ENCODE results near the gene TUBE1.
"Not testable (repeated sequence)": the region's sequence is repeated elsewhere in the genome, so short reads cannot be mapped to it uniquely, and the experiment has no call there.

The TUBE1 gene

DNA sequence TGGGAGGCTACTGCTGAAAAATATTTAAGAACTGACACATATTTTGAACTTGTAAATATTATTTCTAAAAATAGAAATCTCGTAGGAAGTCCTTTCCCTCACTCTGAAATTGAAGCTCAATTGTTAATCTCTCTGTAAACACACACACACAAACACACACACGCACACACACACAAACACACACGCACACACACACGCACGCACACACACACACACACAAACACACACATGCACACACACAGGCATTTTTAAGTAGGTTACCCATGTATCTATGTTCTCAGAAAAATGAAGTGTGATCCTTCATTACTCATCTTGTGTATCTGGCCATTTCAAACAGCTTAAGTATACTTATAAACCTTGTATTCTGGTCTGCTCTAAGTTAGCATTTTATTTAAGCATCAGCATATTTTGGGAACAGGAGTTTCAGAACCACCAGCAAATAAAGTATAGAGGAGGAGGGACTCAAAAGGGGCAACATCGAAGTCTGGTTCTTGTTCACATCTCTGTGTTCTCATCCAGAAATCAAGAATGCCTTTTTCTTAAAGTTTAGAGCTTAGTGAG, 21.8 kb downstream of the TUBE1 start:
- DNase-seq (ENCODE audit: low read depth, low spot score): no peak

DNA sequence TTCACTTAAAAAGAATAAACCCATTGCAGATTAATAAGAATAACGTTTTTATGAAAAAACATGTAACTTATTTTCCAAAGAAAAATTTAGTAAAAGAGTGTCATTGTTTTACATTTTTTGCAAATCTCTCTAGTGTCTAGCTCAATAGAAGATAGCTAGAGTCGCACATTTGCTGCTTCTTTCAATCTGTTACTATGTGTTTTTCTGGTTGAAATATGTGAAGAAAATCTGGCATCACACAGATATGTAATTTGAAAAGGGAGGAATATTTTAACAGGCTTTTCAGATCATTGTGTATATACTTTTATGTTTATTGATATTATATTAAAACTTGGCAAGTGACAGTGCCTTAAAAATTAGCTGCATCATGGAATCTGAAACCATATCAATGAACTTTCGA, 24.3 kb downstream of the TUBE1 start:
- DNase-seq (ENCODE audit: low read depth, low spot score): no peak

DNA sequence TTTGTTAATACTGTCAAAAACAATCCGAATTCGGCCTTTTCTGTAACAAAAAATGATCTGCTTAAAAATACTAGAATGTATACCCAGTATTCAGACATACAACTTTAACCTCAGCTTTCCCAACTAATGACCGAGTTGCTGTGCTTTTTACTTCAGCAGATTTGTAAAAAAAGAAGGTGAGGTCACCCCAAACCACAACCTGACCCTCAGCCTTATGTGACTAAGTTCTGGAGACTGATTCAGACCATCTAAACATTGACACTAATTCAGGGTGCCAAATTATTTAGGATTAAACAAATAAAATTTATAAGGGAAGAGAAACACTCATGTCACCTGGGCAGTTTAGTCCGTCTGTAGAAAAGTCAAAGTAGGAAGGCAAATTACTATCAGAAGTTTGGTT, 25.7 kb downstream of the TUBE1 start:
- no peak for DNase-seq (ENCODE audit: low read depth, low spot score)

DNA sequence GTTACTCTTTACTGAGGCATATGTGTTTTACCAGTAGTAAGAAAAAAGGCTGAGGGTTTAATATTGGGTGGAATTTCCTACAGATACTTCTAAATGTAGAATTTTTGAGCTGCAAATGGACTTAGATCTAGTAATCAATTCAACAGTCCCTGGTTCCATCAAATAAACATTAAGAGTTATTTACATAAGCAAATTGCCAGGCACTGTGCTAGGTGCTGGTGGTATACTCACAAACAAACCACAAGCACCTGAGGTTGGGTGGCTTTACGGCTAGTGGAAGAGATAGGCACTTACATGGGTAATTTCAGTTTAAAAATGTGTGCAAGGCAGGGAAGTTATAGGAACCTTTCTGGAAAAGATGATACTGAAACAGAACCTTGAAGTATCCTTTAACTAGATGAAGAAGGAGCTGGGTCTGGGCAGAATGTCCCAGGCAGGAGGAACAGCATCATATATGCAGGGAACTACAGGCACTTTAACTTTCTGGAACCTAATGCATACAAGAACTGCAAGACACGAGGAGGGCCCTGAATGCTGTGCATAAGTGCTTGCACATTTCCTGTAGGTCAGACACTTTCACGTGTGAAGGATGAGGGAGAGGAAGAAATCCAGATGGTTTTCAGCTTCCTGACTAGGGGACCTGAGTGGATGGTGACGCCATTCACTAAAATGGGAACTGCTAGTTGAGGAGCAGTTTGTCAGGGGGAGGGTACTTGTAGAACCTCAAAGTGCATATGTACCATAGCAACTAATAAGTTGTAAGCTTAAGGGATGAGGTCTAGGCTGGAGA, 28.8 kb downstream of the TUBE1 start:
- no peak for DNase-seq (ENCODE audit: low read depth, low spot score)

DNA sequence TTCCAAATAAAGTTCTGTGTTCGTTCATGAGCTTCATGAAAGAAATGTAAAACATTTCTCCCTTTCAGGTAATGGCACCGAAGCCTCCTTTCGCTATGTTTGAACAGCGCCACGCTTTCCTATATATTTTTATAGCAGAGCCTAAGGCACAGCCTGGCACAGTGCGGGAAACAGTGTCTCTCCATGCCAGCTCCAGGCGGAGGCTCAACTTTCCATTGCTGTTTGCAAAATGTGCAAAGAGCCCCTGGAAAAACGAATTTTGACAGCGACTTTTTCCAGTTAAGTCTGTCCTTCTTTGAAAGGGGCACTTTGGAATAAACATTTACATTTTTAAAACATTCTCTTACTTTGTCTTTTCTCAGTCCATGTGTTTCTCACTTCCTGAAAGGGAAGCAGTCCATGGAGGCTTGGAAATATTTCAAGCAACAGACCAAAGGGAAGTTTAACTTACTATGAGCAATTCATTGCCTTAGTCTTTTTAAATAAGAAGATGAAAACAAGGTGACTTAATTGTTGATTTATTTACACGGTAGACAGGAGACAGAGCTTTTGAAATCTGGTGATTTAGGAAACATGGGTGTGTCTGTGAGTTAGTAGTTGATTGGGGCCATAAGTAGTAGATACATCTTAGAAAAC, 32.6 kb downstream of the TUBE1 start:
- DNase-seq (ENCODE audit: low read depth, low spot score): no peak

DNA sequence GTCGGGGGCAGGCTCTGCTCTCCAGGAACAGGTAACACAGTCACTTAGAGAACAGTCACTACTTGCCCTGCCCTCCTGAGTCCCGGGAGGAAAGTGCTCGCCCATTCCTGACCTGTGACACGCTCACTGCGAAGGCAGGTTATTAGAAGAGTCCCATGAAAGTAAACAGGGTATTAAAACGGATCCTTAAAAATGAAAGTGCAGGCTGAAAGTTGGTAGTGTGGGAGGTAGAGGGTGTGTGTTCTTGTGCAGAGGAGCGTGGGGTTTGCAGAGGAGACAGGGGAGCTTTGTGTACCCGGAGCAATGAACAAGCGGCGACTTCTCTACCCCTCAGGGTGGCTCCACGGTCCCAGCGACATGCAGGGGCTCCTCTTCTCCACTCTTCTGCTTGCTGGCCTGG, 33.3 kb downstream of the TUBE1 start, which contains the start of gene CCN6:
TSS of gene CCN6 (plus strand) at position 104 of the 400 bp plus-strand sequence. CDS start at position 358, 254 bp downstream.
- no peak for DNase-seq (ENCODE audit: low read depth, low spot score)

DNA sequence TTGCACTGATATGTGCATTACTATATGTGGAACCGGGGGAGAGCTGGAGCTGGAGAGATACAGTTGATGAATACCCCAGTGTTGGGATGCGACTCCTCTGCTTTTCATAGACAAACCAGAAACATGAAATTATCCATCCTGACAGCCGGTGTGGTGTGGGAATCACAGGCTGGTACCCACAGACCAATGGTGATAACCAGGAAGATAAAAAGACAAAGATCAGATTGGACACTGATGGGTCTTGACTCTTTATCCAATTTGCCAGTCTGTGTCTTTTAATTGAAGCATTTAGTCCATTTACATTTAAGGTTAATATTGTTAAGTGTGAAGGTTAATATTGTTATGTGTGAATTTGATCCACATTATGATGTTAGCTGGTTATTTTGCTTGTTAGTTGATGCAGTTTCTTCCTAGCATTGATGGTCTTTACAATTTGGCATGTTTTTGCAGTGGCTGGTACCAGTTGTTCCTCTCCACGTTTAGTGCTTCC, 36.0 kb downstream of the TUBE1 start:
- DNase-seq (ENCODE audit: low read depth, low spot score): not testable (repeated sequence)

DNA sequence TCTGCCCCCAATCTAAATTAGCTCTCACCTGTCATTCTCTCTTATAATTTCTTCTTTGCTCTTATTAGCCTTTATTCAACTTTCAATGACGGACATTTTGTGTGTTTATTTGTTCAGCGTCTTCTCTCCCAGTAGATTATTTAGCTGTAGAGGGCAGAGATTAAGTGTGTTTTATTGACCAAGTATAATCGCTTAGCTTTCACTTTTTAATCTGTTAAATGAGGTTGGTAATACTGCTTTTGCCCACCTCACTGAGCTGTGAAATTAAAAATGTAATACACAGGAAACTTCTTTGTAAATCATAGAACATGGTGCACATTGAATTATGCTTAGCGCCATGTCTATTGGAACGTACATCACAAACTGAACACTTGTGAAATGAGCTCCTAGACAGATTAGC, 36.9 kb downstream of the TUBE1 start:
- no peak for DNase-seq (ENCODE audit: low read depth, low spot score)

DNA sequence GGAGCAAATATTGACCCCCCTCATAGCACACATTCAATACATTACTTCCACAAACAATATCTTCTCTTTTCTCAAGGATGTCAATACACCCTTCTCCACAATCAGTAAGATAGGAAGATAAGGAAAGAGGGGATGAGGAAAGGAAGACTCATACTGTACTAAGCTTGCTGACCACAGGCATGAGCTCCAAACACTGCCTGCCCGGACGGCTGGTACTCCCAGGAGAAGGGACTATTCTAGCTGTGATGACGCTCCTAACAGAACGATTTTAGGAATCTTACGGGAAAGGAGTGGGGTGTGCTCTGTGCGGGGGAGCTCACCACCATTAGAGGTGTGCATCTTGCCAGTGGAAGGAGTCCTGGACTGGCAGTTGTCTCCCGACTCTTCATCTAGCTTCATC, 37.3 kb downstream of the TUBE1 start:
- no peak for DNase-seq (ENCODE audit: low read depth, low spot score)

DNA sequence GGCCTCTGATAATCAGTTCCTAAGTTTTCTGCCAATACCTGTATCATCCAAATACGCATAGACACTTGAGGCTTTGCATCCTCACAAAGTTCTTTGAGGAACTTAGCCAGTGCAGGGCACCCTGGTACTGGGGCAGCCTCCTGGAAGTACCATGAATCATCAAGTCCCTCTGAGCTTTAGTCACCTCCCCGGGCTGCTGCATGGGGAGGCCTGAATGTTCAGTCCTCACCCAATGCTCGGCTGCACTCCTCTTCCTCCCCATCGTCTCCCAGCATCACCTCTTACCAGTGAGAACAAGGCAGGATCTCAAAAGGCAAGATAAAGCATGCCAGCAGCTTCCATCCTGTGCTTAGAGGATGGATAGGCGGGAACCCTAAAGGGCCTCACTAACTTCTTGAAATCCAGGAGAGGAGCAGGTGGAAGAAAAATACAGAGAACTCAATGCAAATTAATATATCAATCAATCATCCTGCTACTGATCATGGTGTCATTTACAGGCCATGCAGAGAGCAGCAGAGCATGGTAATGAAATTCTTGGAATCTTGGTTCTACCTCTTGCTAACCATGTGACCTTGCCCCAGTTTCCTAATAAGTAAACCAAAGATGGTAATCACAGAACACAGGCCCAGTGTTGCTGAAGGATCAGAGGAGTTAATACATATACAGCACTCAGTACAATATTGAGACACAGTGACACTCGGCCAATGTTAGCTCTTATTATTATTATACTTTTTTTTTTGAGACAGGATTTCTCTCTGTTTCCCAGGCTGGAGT, 38.1 kb downstream of the TUBE1 start:
- DNase-seq (ENCODE audit: low read depth, low spot score): no peak

DNA sequence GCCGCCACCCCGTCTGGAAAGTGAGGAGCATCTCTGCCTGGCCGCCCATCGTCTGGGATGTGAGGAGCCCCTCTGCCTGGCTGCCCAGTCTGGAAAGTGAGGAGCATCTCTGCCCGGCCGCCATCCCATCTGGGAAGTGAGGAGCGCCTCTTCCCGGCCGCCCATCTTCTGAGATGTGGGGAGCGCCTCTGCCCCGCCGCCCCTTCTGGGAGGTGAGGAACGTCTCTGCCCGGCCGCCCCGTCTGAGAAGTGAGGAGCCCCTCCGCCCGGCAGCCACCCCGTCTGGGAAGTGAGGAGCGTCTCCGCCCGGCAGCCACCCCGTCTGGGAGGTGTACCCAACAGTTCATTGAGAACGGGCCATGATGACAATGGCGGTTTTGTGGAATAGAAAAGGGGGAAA, 39.8 kb downstream of the TUBE1 start:
- not testable (repeated sequence) for DNase-seq (ENCODE audit: low read depth, low spot score)

DNA sequence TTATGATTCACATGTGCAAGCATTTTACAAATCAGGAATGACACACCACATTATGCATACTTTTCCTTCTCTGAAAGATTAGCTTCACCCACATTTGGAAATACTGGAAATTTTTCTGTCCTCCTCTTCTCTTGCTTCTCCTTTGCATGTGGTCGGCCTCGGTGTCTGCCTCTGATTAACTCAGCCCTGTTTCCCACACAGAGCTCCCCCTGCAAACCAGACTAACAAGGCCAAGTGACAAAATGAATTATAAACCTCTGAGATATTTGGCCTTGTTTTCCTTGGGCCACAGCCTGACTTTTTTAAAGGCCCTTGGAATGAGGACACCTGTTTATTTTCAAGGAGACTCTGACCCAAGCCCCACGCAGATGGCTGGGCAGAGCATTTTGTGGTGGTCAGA, 42.4 kb downstream of the TUBE1 start:
- no peak for DNase-seq (ENCODE audit: low read depth, low spot score)

DNA sequence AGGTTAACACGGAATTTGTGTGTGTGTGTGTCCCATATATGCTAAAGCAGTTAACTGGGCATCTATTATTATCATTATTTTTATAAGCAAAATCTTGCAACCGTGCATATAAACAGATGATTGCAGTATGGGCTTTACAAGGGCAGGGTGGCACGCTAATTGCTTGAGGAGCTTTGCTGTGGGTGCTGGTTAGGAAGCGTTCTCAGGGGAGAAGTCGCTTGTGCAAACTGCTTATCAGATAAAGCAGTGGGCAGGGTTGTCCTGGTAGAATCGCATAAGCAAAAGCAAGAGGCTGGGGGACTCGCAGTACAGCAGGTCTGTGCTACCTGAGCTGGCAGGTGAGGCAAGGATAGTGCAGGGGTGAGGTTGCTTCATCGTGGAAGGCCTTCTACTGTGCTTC, 43.1 kb downstream of the TUBE1 start:
- no peak for DNase-seq (ENCODE audit: low read depth, low spot score)

DNA sequence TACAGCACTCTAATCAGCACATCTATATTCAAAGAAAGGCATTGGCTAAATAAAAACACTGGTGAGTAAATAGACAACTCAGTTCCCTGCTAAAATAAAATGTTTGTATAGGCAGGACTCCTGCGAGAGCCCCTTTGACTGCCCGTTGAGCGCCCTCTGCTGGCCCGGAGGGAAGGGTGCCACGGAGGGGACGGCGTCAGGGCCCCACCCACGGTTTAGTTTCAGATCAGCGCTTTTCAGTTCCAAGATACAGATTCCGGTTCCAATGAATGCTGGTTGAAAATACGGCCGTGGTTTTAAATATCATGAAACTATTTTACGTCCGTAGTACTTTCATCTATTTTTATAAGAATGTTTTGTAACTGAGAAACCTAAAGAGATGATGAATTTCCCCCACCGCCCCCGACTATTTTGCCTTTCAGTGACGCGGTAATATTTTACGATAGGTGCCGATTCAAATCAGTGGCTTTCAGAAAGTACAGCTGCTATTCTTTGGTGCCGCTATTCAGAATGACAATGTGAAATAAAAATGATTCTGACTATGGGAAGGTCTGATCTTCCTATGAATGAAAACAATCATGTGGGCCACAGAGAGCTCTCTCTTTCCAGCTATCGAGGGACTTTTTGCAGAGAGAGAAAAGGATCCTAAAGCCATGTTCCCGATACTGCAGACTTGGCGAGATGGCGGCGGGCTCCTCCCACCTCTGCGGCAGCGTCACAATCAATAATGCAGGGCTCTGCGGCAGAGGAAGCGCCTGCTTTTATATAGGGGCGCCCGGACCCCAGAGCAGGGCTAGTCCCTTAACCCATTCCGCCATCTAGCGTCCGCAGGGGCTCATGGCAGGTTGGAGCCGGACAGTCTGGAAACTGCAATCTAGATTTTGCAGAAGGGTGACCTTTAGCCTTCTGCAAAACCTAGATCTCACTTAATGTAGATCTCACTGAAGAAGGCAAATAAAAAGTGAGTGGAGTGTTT, 44.0 kb downstream of the TUBE1 start:
- DNase-seq (ENCODE audit: low read depth, low spot score): peak; percentile 96

DNA sequence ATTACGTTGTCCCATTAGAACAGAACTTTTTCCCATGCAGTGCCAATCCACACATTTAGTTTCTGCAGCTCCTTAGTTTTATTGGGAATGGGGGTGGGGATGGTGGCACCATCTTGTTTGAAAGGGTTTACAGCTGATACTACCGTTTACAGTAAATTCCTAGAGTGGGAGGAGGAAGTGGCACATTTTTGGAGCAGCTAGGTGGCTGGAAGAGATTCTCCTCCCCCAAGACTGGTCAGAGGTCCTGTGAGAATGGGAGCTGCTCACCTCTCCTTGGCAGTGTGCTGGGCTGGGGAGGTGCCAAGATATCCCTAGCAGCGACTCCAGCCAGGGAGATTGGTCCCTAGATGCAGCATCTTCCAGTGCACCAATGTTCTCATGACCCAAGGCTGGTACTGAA, 45.7 kb downstream of the TUBE1 start:
- DNase-seq (ENCODE audit: low read depth, low spot score): no peak

DNA sequence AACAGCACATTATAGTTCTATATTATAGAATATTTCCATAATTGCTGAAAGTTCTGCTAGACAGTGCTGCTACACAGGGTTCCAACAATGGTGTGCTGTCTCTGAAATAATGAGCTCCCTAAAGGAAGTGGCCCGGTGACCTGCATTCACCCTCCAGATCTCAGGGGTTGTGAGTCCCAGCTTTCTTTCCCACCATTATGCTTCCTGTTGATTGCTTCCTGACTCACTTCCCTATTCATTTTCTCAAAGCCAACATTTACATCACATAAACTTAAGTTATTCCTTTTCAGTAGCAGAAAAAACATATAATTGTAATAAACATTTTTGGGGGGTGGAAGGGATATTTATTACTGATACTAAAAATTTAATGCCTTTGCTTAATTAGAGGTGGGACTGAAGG, 46.3 kb downstream of the TUBE1 start:
- DNase-seq (ENCODE audit: low read depth, low spot score): no peak

DNA sequence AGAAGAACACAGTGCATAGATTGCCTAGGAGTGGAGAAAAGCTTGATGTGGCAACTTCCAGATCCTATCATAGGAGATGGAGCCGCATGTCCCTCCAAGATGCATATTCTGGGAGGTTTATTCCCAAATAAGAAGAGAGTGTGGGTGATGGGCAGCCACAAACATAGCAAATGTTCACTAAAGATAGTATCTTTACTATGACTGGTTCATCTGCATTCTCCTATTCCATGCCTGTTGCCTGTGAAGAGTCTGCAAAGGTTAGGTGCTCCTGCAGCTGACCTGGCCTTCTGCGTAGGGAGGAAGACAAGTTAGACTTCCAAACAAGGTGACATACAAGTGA, 47.9 kb downstream of the TUBE1 start:
- DNase-seq (ENCODE audit: low read depth, low spot score): no peak

DNA sequence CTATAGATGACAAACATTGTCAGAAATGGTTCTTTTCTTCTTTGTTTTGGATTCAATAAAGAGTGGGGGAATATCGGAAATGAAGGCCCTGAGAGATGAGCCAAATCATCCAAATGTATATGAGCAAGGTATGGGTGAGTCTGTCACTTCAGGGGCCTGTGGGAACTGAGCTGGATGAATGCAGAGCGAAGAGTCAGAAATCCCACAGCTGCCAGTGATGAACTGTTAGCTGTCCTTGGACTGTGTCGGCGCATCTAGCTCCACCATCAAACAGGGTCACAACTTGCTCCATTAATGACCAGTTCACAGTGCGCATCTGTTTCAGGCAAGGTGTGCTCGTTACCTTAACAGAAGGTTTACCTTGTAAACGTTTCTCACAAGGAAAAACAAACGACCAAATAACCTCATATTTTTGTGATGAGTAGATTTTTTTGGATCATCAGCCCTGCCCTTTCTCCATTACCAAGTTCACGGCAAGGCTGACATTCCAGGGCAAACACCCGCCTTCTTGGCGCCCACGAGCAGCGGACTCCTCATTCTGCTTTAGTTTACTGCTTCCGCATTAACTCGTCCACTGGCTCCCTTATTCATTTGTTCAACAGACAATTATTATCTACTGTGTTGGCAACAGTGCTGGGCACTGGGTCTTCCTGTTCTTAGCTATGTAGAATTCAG, 48.4 kb downstream of the TUBE1 start:
- DNase-seq (ENCODE audit: low read depth, low spot score): no peak

DNA sequence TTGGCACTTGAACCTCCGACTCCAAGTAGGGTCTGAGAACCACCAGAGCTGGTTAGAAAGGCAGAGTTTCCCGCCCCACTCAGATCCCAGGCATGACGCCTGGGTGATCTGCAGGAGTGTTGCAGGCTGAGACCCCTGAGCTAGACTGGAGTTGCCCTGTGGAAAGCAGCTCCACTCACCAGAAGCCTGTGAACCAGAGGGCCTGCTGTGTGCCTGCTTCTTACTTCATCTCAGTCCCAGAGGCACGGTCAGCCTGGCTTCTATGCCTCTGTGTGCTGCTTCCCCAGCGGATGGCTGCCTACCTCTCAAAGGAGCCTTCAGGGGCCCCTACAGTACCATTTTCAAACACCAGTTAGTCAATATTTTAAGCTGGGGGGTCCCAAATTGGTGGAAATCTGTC, 49.0 kb downstream of the TUBE1 start:
- DNase-seq (ENCODE audit: low read depth, low spot score): peak; percentile 15

DNA sequence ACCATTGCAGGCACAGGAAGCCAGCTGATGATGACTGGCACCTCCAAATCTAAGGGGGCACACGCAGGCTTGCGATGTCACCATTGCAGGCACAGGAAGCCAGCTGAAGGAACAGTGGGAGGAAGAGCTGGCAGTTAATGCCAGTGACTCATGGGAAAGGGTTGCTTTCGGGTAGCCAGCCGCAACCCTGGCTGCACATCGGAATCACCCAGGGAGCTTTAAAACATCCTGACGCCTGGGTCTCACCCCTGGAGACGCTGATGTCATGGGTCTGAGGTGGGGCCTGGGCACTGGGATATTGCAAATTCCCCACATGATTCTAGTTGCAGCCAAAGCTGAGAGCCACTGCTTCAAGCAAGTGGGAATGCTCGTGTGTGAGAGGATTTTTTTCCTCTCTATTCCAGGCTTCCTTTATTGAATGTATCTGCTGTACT, 49.5 kb downstream of the TUBE1 start:
- DNase-seq (ENCODE audit: low read depth, low spot score): peak; percentile 45

All from ELF-1 (cell line).